SK-N-SH (cell line): ENCODE data around the gene SOX13. TPM values are rescaled to one million over a fixed set of nuclear protein-coding genes. Genes with fewer than 3 reads are reported as not detected.

Experiments used
- CTCF ChIA-PET: fragments of 300-600, 350-600 bp; formaldehyde crosslinking; extraction: SDS; loops from one replicate; lab custom pipeline; 2021; lab: Yijun Ruan, JAX
- POLR2A ChIA-PET: fragments of 350-600 bp; sonication (Branson Sonifier 250); formaldehyde crosslinking; extraction: SDS; loops from one replicate; lab custom pipeline; 2020; ENCODE audit warnings: antibody characterized with exemption, inconsistent platforms; lab: Yijun Ruan, JAX
- DNase-seq: peaks from one replicate; pipeline ENCODE4 v3.0.0; 2012
- H2AFZ ChIP-seq: fragments of 200-600 bp; sonication (generic); 2 replicates; pipeline ENCODE4 v1.8.1; 2016; ENCODE audit warnings: antibody characterized with exemption, mild to moderate bottlenecking, low read depth
- H3F3A ChIP-seq: fragments of 200-600 bp; sonication (generic); replicated peaks from 2 replicates; pipeline ENCODE3; 2016; ENCODE audit warnings: antibody characterized with exemption, mild to moderate bottlenecking; ENCODE audit not compliant: insufficient read depth
- H3K27ac ChIP-seq, 2 experiments: fragments of 200-500 bp in 1 of 2; fragments of 200-600 bp in 1 of 2; sonication (Bioruptor generic) in 1 of 2; sonication (generic), shearing (Covaris generic) in 1 of 2; 2 replicates each; pipeline versions ENCODE4 v1.5.1 to v1.6.1; 2014 to 2016; ENCODE audit warnings: low read depth in 2 of 2, inconsistent platforms in 1 of 2, low read length in 1 of 2, mild to moderate bottlenecking in 1 of 2, mixed read lengths in 1 of 2
- H3K27me3 ChIP-seq: fragments of 200-600 bp; sonication (generic), shearing (Covaris generic); 2 replicates; pipeline ENCODE4 v1.6.1; 2016; ENCODE audit warnings: mixed run types; ENCODE audit not compliant: insufficient read depth
- H3K36me3 ChIP-seq, 2 experiments: fragments of 200-500 bp in 1 of 2; fragments of 200-600 bp in 1 of 2; sonication (Bioruptor generic) in 1 of 2; sonication (generic) in 1 of 2; replicated peaks in 1 of 2; 2 replicates each; pipeline versions ENCODE3 to v1.5.1; 2014 to 2016; ENCODE audit warnings: low read length in 1 of 2, mild to moderate bottlenecking in 1 of 2; ENCODE audit not compliant: insufficient read depth in 2 of 2, control insufficient read depth in 1 of 2
- H3K4me1 ChIP-seq, 2 experiments: fragments of 200-500 bp in 1 of 2; fragments of 200-600 bp in 1 of 2; sonication (Bioruptor generic) in 1 of 2; sonication (generic), shearing (Covaris generic) in 1 of 2; 2 replicates each; pipeline versions ENCODE4 v1.5.1 to v1.6.1; 2014 to 2016; ENCODE audit warnings: low read depth in 1 of 2, low read length in 1 of 2, mixed run types in 1 of 2; ENCODE audit not compliant: insufficient read depth in 2 of 2, control insufficient read depth in 1 of 2
- H3K4me2 ChIP-seq: fragments of 200-600 bp; sonication (generic), shearing (Covaris generic); 2 replicates; pipeline ENCODE4 v1.6.1; 2017; ENCODE audit warnings: mixed run types
- H3K4me3 ChIP-seq, 2 experiments: fragments of 200-500 bp in 1 of 2; fragments of 200-600 bp in 1 of 2; sonication (Bioruptor generic) in 1 of 2; sonication (generic), shearing (Covaris generic) in 1 of 2; 2 replicates each; pipeline versions ENCODE4 v1.5.1 to v1.8.1; 2014 to 2016; ENCODE audit warnings: low read depth in 2 of 2, inconsistent platforms in 1 of 2, low read length in 1 of 2, mild to moderate bottlenecking in 1 of 2, mixed read lengths in 1 of 2, moderate library complexity in 1 of 2
- H3K79me2 ChIP-seq: fragments of 200-600 bp; sonication (generic); 2 replicates; pipeline ENCODE4 v1.8.1; 2017; ENCODE audit warnings: mild to moderate bottlenecking; ENCODE audit not compliant: insufficient read depth
- H3K9ac ChIP-seq: fragments of 200-600 bp; sonication (generic); 2 replicates; pipeline ENCODE4 v1.6.1; 2017; ENCODE audit warnings: mixed run types
- H3K9me2 ChIP-seq: fragments of 200-600 bp; sonication (generic); 2 replicates; pipeline ENCODE4 v1.6.1; 2017; ENCODE audit warnings: mixed run types
- H3K9me3 ChIP-seq: fragments of 200-600 bp; sonication (generic); 2 replicates; pipeline ENCODE4 v1.6.1; 2017; ENCODE audit warnings: mixed run types, mild to moderate bottlenecking, moderate library complexity
- H4K20me1 ChIP-seq: fragments of 200-600 bp; sonication (generic); 2 replicates; pipeline ENCODE4 v1.6.1; 2017; ENCODE audit warnings: mild to moderate bottlenecking, mixed run types; ENCODE audit not compliant: insufficient read depth
- CHD2 ChIP-seq: fragments of 150-350 bp; IDR thresholded peaks from 2 replicates; pipeline ENCODE4 v1.6.1; 2018; ENCODE audit warnings: low read length; ENCODE audit not compliant: partially characterized antibody
- CTCF ChIP-seq: fragments of 200-600 bp; sonication (generic); IDR thresholded peaks from 2 replicates; pipeline ENCODE4 v1.6.1; 2017; ENCODE audit warnings: antibody characterized with exemption, mild to moderate bottlenecking, moderate library complexity
- ELF1 ChIP-seq: IDR thresholded peaks from 2 replicates; pipeline ENCODE4 v1.4.0; 2012
- EP300 ChIP-seq, 2 experiments: IDR thresholded peaks; 2 replicates each; pipeline versions ENCODE4 v1.4.0 to v1.6.1; 2012; ENCODE audit warnings: borderline replicate concordance in 1 of 2, low read depth in 1 of 2, low read length in 1 of 2
- EZH2phosphoT487 ChIP-seq: fragments of 200-600 bp; sonication (generic); IDR thresholded peaks from 2 replicates; pipeline ENCODE4 v1.6.1; 2017; ENCODE audit warnings: low read depth, mixed run types, mild to moderate bottlenecking, antibody characterized with exemption, moderate library complexity, borderline replicate concordance
- FOSL2 ChIP-seq: IDR thresholded peaks from 2 replicates; pipeline ENCODE4 v1.4.0; 2012; ENCODE audit warnings: low read depth, mild to moderate bottlenecking, moderate library complexity, borderline replicate concordance
- FOXJ3 ChIP-seq: sonication (generic); formaldehyde crosslinking; IDR thresholded peaks from 2 replicates; pipeline ENCODE4 v1.5.1; 2020; ENCODE audit warnings: mild to moderate bottlenecking, missing genetic modification reagents
- GATA2 ChIP-seq: sonication (generic); formaldehyde crosslinking; IDR thresholded peaks from 2 replicates; pipeline ENCODE4 v1.5.0; 2020; ENCODE audit warnings: mild to moderate bottlenecking, missing genetic modification reagents
- IRF3 ChIP-seq: fragments of 150-350 bp; IDR thresholded peaks from 2 replicates; pipeline ENCODE4 v1.6.1; 2016; ENCODE audit warnings: mild to moderate bottlenecking, low read depth, low read length
- MAX ChIP-seq: IDR thresholded peaks from 2 replicates; pipeline ENCODE4 v1.4.0; 2012; ENCODE audit warnings: low read depth
- MEF2A ChIP-seq: IDR thresholded peaks from 2 replicates; pipeline ENCODE4 v1.4.0; 2012; ENCODE audit warnings: low read depth, borderline replicate concordance
- MXI1 ChIP-seq: IDR thresholded peaks from 2 replicates; pipeline ENCODE4 v1.6.1; 2012; ENCODE audit warnings: mild to moderate bottlenecking, low read depth, low read length, improper control_type of control experiment
- PBX3 ChIP-seq: IDR thresholded peaks from 2 replicates; pipeline ENCODE4; 2012
- POLR2AphosphoS5 ChIP-seq: IDR thresholded peaks from 2 replicates; pipeline ENCODE4 v1.6.1; 2012; ENCODE audit warnings: low read depth, low read length
- RCOR1 ChIP-seq: fragments of 150-350 bp; IDR thresholded peaks from 2 replicates; pipeline ENCODE4 v1.6.1; 2017; ENCODE audit warnings: antibody characterized with exemption, low read length
- RFX5 ChIP-seq: IDR thresholded peaks from 2 replicates; pipeline ENCODE4 v1.6.1; 2012; ENCODE audit warnings: mild to moderate bottlenecking, improper control_type of control experiment, low read length
- RXRA ChIP-seq: IDR thresholded peaks from 2 replicates; pipeline ENCODE4 v1.4.0; 2012; ENCODE audit warnings: low read depth, mild to moderate bottlenecking, borderline replicate concordance
- SIN3A ChIP-seq: IDR thresholded peaks from 2 replicates; pipeline ENCODE4 v1.6.1; 2012; ENCODE audit warnings: low read depth, mild to moderate bottlenecking, low read length, moderate library complexity, borderline replicate concordance
- TEAD4 ChIP-seq: IDR thresholded peaks from 2 replicates; pipeline ENCODE4 v1.4.0; 2012; ENCODE audit warnings: mild to moderate bottlenecking, borderline replicate concordance; ENCODE audit not compliant: insufficient read depth
- YY1 ChIP-seq: IDR thresholded peaks from 2 replicates; pipeline ENCODE4 v1.4.0; 2012; ENCODE audit warnings: low read depth, mild to moderate bottlenecking
- WGBS: methylation state at CpG from one replicate; pipeline ENCODE4 v1.1.6; 2017; ENCODE audit warnings: low lambda C conversion rate; 5-methylcytosine and 5-hydroxymethylcytosine counted together
- polyA plus RNA-seq, 3 experiments: library from polyadenylated mRNA; depleted of rRNA; stranded (reverse); fragments of >200 nt; gene quantifications; 2 replicates each; pipeline ENCODE4 v1.2.3, GENCODE V29; 2012

SOX13 gene
- polyA plus RNA-seq, 1 of the 3 experiments (the other 2 are of a cell fraction), result 10.6 TPM

- 91% methylated on average over 6 of the region's 7 CpGs for WGBS
- H3K79me2 ChIP-seq, result no peaks in the 10 kb centered on the region; the same call in 1 of the 2 replicates
- H3K9ac ChIP-seq, result no peak overlapping the region
- H3K4me2 ChIP-seq, result no peak overlapping the region
- H2AFZ ChIP-seq, result no peak overlapping the region
- no peaks in the 10 kb centered on the region for H3F3A ChIP-seq
- POLR2A ChIA-PET, result no interaction called here
- DNase-seq, result no peak
- TF ChIP-seq YY1, result no peak
- TF ChIP-seq RXRA, result no peak
- TF ChIP-seq FOSL2, result no peak
- TF ChIP-seq PBX3, result no peak
- no peak for TF ChIP-seq RCOR1
- TF ChIP-seq GATA2, result no peak
- no peak for TF ChIP-seq TEAD4
- no peak for TF ChIP-seq RFX5
- TF ChIP-seq EZH2phosphoT487, result no peak
- TF ChIP-seq POLR2AphosphoS5, result no peak
- no peak for TF ChIP-seq EP300 (IDR thresholded peaks at IDR 0.05; ENCODE audit: borderline replicate concordance in 1 of 2, low read depth in 1 of 2, low read length in 1 of 2)
- no peak for TF ChIP-seq CTCF
- no peak for TF ChIP-seq MAX
- TF ChIP-seq, all 33 proteins: peak for 0
- H3K4me3 ChIP-seq, result no peak overlapping the region
- H3K36me3 ChIP-seq, result no peaks in the 10 kb centered on the region
- peaks cover 0 to 28% of the 10 kb centered on the region in 2 experiments; a peak in 1 of 4 replicates for H3K4me1 ChIP-seq
- CTCF ChIA-PET, result no interaction called here
- H3K9me3 ChIP-seq, result no peaks in the 10 kb centered on the region
- no peaks in the 10 kb centered on the region for H3K9me2 ChIP-seq
- H4K20me1 ChIP-seq, result no peaks in the 10 kb centered on the region
- no peaks in the 10 kb centered on the region for H3K27me3 ChIP-seq
- no peak overlapping the region for H3K27ac ChIP-seq
Observed at GRCh38 chr1:204087893-204088528, 15.1 kb downstream of the SOX13 start.

GRCh38 chr1:204088596-204088995, 15.7 kb downstream of the SOX13 start:
- Histone ChIP-seq H2AFZ (no peak overlapping the region), H3K9ac (no peak overlapping the region), H4K20me1 (no peaks in the 10 kb centered on the region), H3K4me1 (peaks cover 0 to 33% of the 10 kb centered on the region in 2 experiments; a peak in 1 of 4 replicates), H3K27ac (no peak overlapping the region), H3K27me3 (no peaks in the 10 kb centered on the region), H3K79me2 (no peaks in the 10 kb centered on the region; the same call in 1 of the 2 replicates), H3K9me3 (no peaks in the 10 kb centered on the region)
- POLR2A ChIA-PET, result no interaction called here
- CTCF ChIA-PET, result no interaction called here
- no peak for DNase-seq
- WGBS, result 91% methylated on average over 6 of the region's 8 CpGs
- TF ChIP-seq CHD2, result no peak
- TF ChIP-seq TEAD4, result no peak
- no peak for TF ChIP-seq MXI1
- TF ChIP-seq MEF2A, result no peak
- no peak for TF ChIP-seq IRF3
- TF ChIP-seq PBX3, result no peak
- TF ChIP-seq FOXJ3 (CRISPR knock-in tag), result no peak
- TF ChIP-seq EZH2phosphoT487, result no peak
- TF ChIP-seq RFX5, result no peak
- TF ChIP-seq SIN3A, result no peak
- TF ChIP-seq ELF1, result no peak
- TF ChIP-seq GATA2, result no peak
- no peak for TF ChIP-seq RCOR1
- TF ChIP-seq, all 33 proteins: peak for 0
- Histone ChIP-seq H3F3A (no peaks in the 10 kb centered on the region), H3K36me3 (no peaks in the 10 kb centered on the region), H3K4me2 (no peak overlapping the region), H3K9me2 (no peaks in the 10 kb centered on the region), H3K4me3 (no peak overlapping the region)
